PC-3 (cell line): ENCODE measurements around the gene EYS. TPM values are rescaled to one million over a fixed set of nuclear protein-coding genes. Genes with fewer than 3 reads are reported as not detected.
A peak's percentile ranks its signal among the peaks of the same experiment; 100 is the strongest.

Experiments
- ATAC-seq: fragments of 200-7000 bp; cut with Tn5 transposase; 2 replicates; pipeline ENCODE4 v1.9.1; 2020; ENCODE audit warnings: mild to moderate bottlenecking, moderate library complexity
- BruUV-seq: library from RNA; stranded (reverse); fragments of 400-500 nt; replicated peaks from 2 replicates; lab custom pipeline; 2021; lab: Mats Ljungman, UMichigan
- CTCF ChIA-PET: fragments of 300-600 bp; sonication (Branson Sonifier 250); formaldehyde crosslinking; loops from one replicate; lab custom pipeline; 2022; ENCODE audit warnings: antibody characterized with exemption; lab: Charles Lee
- POLR2A ChIA-PET: fragments of 300-600 bp; sonication (Branson Sonifier 250); formaldehyde crosslinking; loops from one replicate; lab custom pipeline; 2022; ENCODE audit warnings: antibody characterized with exemption; ENCODE audit not compliant: unreplicated experiment; lab: Charles Lee
- DNase-seq: peaks from one replicate; pipeline ENCODE4 v3.0.0-alpha.2; 2015
- H2AFZ ChIP-seq: fragments of 300-600 bp; sonication (generic); 2 replicates; pipeline ENCODE4 v1.6.0; 2016; ENCODE audit warnings: antibody characterized with exemption, low read length
- H3F3A ChIP-seq: fragments of 300-600 bp; sonication (generic); one replicate; pipeline ENCODE4 v1.6.0; 2017; ENCODE audit warnings: antibody characterized with exemption, low read length, control low read depth, mild to moderate bottlenecking; ENCODE audit not compliant: unreplicated experiment
- H3K27ac ChIP-seq: fragments of 300-600 bp; sonication (generic); 2 replicates; pipeline ENCODE4 v1.5.1; 2016; ENCODE audit warnings: mild to moderate bottlenecking, low read length
- H3K27me3 ChIP-seq: fragments of 300-600 bp; sonication (generic); 2 replicates; pipeline ENCODE4 v1.6.1; 2016; ENCODE audit warnings: low read length, mixed read lengths
- H3K36me3 ChIP-seq: fragments of 300-600 bp; sonication (generic); 2 replicates; pipeline ENCODE4 v1.6.1; 2016; ENCODE audit warnings: low read depth, mixed run types, low read length, mixed read lengths
- H3K4me1 ChIP-seq: fragments of 300-600 bp; sonication (generic); 2 replicates; pipeline ENCODE4 v1.5.1; 2016; ENCODE audit warnings: low read length; ENCODE audit not compliant: insufficient read depth
- H3K4me2 ChIP-seq: fragments of 300-600 bp; sonication (generic); 2 replicates; pipeline ENCODE4 v1.6.0; 2016; ENCODE audit warnings: low read length
- H3K4me3 ChIP-seq: fragments of 300-600 bp; sonication (generic); 2 replicates; pipeline ENCODE4 v1.5.1; 2016; ENCODE audit warnings: mild to moderate bottlenecking, low read length, mixed read lengths
- H3K79me2 ChIP-seq: fragments of 300-600 bp; sonication (generic); 2 replicates; pipeline ENCODE4 v1.6.1; 2017; ENCODE audit warnings: low read length, mixed read lengths
- H3K9ac ChIP-seq: fragments of 300-600 bp; sonication (generic); 2 replicates; pipeline ENCODE4 v1.6.0; 2016; ENCODE audit warnings: mild to moderate bottlenecking, low read length
- H3K9me2 ChIP-seq: fragments of 300-600 bp; sonication (generic); replicated peaks from 2 replicates; pipeline ENCODE4 v1.6.1; 2016; ENCODE audit warnings: mixed run types, low read length, mixed read lengths
- H3K9me3 ChIP-seq: fragments of 300-600 bp; sonication (generic); 2 replicates; pipeline ENCODE4 v1.6.1; 2016; ENCODE audit warnings: low read length, mixed read lengths
- H4K20me1 ChIP-seq: fragments of 300-600 bp; sonication (generic); 2 replicates; pipeline ENCODE4 v1.6.1; 2016; ENCODE audit warnings: low read length, mixed read lengths
- EZH2 ChIP-seq: fragments of 300-600 bp; sonication (generic); IDR thresholded peaks from one replicate; pipeline ENCODE4 v1.6.1; 2017; ENCODE audit warnings: antibody characterized with exemption, mild to moderate bottlenecking, low read length; ENCODE audit not compliant: unreplicated experiment
- EZH2phosphoT487 ChIP-seq: fragments of 300-600 bp; sonication (generic); IDR thresholded peaks from 2 replicates; pipeline ENCODE4 v1.6.1; 2018; ENCODE audit warnings: mild to moderate bottlenecking, antibody characterized with exemption, low read length, borderline replicate concordance
- intact Hi-C: fragments of 100-400 bp; cut with micrococcal nuclease; formaldehyde crosslinking; loops from 2 replicates; pipeline ENCODE4 v1.9.0; 2023
- total RNA-seq: library from RNA; depleted of rRNA; stranded (reverse); fragments of >200 nt; gene quantifications from 2 replicates; pipeline ENCODE4 v1.2.3, GENCODE V29; 2014
- TF ChIP-seq, protein P1 (sequence below): fragments of 300-600 bp; sonication (generic); conservative IDR thresholded peaks from 2 replicates; pipeline ENCODE4 v1.5.1; 2017; ENCODE audit warnings: antibody characterized with exemption, low read depth, mild to moderate bottlenecking, low read length

EYS gene
- total RNA-seq, 1 experiment from 2014 or later = 0.07 TPM

DNA sequence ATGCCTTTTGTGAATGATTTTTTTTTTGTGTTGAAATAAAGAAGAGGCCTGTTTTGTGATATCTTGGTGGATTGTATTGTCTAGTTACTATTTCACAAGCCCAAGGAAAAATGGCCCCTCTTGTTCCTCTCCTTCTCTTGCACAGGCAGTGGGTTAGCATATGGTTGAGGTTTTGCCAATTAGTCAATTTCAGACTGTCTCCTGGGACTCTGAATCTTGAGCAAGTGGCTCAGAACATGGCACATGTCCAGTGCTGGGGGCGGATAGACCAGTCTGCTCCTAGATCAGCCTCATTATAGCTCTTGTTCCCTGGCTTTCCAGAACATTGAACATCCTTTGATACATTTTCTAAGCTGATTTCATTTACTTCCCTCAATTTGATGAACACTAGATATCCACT lies 1482.2 kb downstream of the EYS start:
- ATAC-seq (no peak), DNase-seq (no peak)
- Histone ChIP-seq H3K79me2 (no peaks in the 10 kb centered on the region), H4K20me1 (no peaks in the 10 kb centered on the region), H3K27ac (no peak overlapping the region), H3K9ac (no peak overlapping the region), H3K4me2 (no peak overlapping the region), H2AFZ (no peak overlapping the region), H3K27me3 (no peaks in the 10 kb centered on the region), H3K4me1 (no peaks in the 10 kb centered on the region), H3K36me3 (no peaks in the 10 kb centered on the region), H3K4me3 (no peak overlapping the region), H3K9me3 (no peaks in the 10 kb centered on the region), H3K9me2 (no peaks in the 10 kb centered on the region), H3F3A (no peaks in the 10 kb centered on the region)
- ChIA-PET POLR2A (no interaction called here), CTCF (no interaction called here)
- intact Hi-C loops = no loop called here
- no peak for TF ChIP-seq EZH2phosphoT487
- TF ChIP-seq EZH2 = no peak
- TF ChIP-seq, protein P1, sequence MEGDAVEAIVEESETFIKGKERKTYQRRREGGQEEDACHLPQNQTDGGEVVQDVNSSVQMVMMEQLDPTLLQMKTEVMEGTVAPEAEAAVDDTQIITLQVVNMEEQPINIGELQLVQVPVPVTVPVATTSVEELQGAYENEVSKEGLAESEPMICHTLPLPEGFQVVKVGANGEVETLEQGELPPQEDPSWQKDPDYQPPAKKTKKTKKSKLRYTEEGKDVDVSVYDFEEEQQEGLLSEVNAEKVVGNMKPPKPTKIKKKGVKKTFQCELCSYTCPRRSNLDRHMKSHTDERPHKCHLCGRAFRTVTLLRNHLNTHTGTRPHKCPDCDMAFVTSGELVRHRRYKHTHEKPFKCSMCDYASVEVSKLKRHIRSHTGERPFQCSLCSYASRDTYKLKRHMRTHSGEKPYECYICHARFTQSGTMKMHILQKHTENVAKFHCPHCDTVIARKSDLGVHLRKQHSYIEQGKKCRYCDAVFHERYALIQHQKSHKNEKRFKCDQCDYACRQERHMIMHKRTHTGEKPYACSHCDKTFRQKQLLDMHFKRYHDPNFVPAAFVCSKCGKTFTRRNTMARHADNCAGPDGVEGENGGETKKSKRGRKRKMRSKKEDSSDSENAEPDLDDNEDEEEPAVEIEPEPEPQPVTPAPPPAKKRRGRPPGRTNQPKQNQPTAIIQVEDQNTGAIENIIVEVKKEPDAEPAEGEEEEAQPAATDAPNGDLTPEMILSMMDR = no peak
- BruUV-seq = no TSS peak

DNA sequence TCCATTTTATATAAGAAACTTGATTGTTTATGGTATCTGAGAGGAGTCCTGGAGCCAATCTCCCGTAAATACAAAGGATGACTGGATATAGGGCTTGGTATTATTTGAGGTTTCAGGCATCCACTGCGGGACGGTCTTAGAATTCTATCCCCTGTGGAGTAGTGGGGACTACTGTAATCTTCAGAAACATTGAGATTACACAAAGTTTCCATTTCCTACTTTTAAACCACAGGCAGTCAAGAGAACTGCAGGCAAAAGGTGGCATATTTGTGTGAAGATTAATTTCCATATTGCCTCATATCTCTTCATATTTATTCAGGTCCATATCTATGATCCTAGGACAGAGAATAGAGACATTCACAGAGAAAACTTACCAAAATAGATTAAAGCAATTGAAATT lies 1485.2 kb downstream of the EYS start:
- intact Hi-C loops = no loop called here
- Histone ChIP-seq H2AFZ (no peak overlapping the region), H3K4me3 (no peak overlapping the region), H3K9me2 (no peaks in the 10 kb centered on the region), H3K4me1 (0 out of 2 replicates have a peak, but pooled peaks cover 8% of the 10 kb centered on the region), H3K27ac (no peak overlapping the region), H3K9me3 (no peaks in the 10 kb centered on the region), H3K9ac (no peak overlapping the region), H3K36me3 (no peaks in the 10 kb centered on the region), H3K79me2 (no peaks in the 10 kb centered on the region), H3K4me2 (no peak overlapping the region), H3F3A (no peaks in the 10 kb centered on the region), H3K27me3 (no peaks in the 10 kb centered on the region), H4K20me1 (no peaks in the 10 kb centered on the region)
- no peak for DNase-seq
- ChIA-PET POLR2A (no interaction called here), CTCF (no interaction called here)
- no TSS peak for BruUV-seq
- TF ChIP-seq, protein P1 = no peak
- TF ChIP-seq EZH2 (no peak), EZH2phosphoT487 (no peak)
- no peak for ATAC-seq

DNA sequence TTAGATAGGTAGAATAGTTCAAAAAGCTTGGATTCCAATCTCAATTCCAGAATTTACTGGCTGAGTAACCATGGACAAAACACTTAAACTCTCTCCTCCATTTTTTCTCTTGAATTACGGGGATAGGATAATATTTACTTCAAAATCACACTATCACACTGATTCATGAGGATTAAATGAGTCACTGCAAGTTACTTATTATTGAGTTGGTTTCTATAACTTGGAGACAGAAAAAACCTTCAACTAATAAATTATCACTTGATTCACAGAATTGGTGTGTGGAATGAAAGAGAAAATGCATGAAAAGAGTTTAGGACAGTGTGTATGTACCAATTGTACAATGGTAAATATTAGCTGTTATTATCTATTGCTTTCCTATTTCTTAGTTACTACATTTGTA lies 1486.2 kb downstream of the EYS start:
- H3K4me3 ChIP-seq = no peak overlapping the region
- intact Hi-C loops = no loop called here
- ChIA-PET CTCF (no interaction called here), POLR2A (no interaction called here)
- H3K4me1 ChIP-seq = 0 out of 2 replicates have a peak, but pooled peaks cover 8% of the 10 kb centered on the region
- no peak overlapping the region for H3K9ac ChIP-seq
- no peaks in the 10 kb centered on the region for H3K9me3 ChIP-seq
- ATAC-seq (no peak), DNase-seq (peak; percentile 9)
- no TSS peak for BruUV-seq
- no peaks in the 10 kb centered on the region for H3K9me2 ChIP-seq
- H4K20me1 ChIP-seq = no peaks in the 10 kb centered on the region
- TF ChIP-seq, protein P1 = no peak
- TF ChIP-seq EZH2 = no peak
- no peaks in the 10 kb centered on the region for H3K27me3 ChIP-seq
- H2AFZ ChIP-seq = no peak overlapping the region
- no peaks in the 10 kb centered on the region for H3F3A ChIP-seq
- H3K4me2 ChIP-seq = no peak overlapping the region
- H3K27ac ChIP-seq = no peak overlapping the region
- H3K36me3 ChIP-seq = no peaks in the 10 kb centered on the region
- H3K79me2 ChIP-seq = no peaks in the 10 kb centered on the region
